Ectodermal cell (in vitro differentiated cells): ENCODE data around the gene IKBKE. TPM values are rescaled to one million over a fixed set of nuclear protein-coding genes. Genes with fewer than 3 reads are reported as not detected.

Experiments
- H3K27ac ChIP-seq: 2 replicates; pipeline ENCODE4 v1.7.0; 2013; ENCODE audit warnings: mild to moderate bottlenecking, low read depth, low read length; ENCODE audit not compliant: insufficient read depth, poor library complexity, severe bottlenecking
- H3K27me3 ChIP-seq: 2 replicates; pipeline ENCODE4 v1.7.0; 2013; ENCODE audit warnings: mild to moderate bottlenecking, low read length; ENCODE audit not compliant: insufficient read depth, control insufficient read depth, poor library complexity, severe bottlenecking
- H3K36me3 ChIP-seq: one replicate; pipeline ENCODE4 v1.7.0; 2013; ENCODE audit warnings: low read length; ENCODE audit not compliant: control insufficient read depth, insufficient read depth
- H3K4me1 ChIP-seq: one replicate; pipeline ENCODE4 v1.7.0; 2013; ENCODE audit warnings: low read length; ENCODE audit not compliant: control insufficient read depth, insufficient read depth
- H3K4me3 ChIP-seq: 2 replicates; pipeline ENCODE4 v1.7.0; 2013; ENCODE audit warnings: low read depth, low read length, control low read depth; ENCODE audit not compliant: insufficient read depth
- H3K9me3 ChIP-seq: 2 replicates; pipeline ENCODE4 v1.7.0; 2013; ENCODE audit warnings: mild to moderate bottlenecking, low read length, moderate library complexity; ENCODE audit not compliant: control insufficient read depth
- WGBS, 2 experiments: methylation state at CpG; one replicate each; pipeline ENCODE4 v1.1.7; 2013; ENCODE audit warnings: missing lambda C conversion rate in 2 of 2; 5-methylcytosine and 5-hydroxymethylcytosine counted together
- polyA plus RNA-seq, 4 experiments: library from polyadenylated mRNA; stranded (reverse); fragments of 50-300 nt; gene quantifications; one replicate each; pipeline ENCODE4 v1.2.3, GENCODE V29; 2013

The IKBKE gene
- 2.9 TPM for polyA plus RNA-seq (2013, experiment 1 of 4)
- 3.4 TPM for polyA plus RNA-seq (2013, experiment 2 of 4)
- polyA plus RNA-seq (2013, experiment 3 of 4) = 2.3 TPM
- 1.9 TPM for polyA plus RNA-seq (2013, experiment 4 of 4)

DNA sequence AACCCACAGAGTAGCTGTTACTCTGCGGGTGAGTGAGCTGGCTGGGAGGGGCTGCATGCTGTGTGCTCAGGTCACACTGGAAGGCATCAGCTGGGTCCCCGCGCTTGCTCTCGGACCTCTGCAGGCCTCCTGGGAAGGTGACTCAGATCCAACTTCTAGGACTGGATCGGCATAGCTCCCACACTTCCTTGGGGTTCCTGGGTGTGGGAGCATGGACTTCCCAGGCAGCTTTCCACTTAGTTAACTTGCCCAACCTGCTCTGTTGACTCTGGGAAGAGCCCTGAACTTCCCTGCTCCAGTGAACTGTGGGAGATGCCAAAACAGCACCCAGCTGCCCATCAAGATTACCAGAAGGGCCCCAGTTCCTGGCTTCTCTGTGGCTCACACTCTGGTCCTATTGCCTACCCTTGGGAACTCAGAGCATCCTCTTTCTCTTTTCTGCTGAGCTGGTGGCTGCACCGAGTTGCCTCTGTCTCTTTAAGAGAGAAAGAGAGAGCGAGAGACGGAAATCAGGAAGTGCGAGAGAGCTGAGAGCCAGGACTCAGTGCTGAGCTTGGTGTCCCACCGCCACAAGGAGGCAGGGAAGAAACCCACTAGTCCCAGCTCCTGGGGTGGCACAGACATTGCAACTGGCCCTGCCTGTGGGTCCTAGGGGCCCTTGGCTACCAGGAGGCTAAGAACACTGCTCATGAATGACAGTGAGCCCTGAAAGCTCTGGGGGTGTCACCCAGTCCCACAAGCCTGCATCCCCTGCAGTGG is at the start of gene IKBKE:
Gene IKBKE, plus strand, starts transcription at position 544 of the 759 bp plus-strand sequence. CDS start 2,752 bp downstream, outside the sequence.
- H3K27ac ChIP-seq = no peak within 1 kb of the TSS
- peak within 1 kb of the TSS; percentile 44 for H3K4me3 ChIP-seq
- 13 to 17% methylated on average over 10 of the region's 10 CpGs for WGBS, 2 experiments
- no peaks in the 10 kb centered on the region for H3K36me3 ChIP-seq
- H3K9me3 ChIP-seq = no peaks in the 10 kb centered on the region
- H3K27me3 ChIP-seq = no peaks in the 10 kb centered on the region
- peaks cover 39% of the 10 kb centered on the region for H3K4me1 ChIP-seq

DNA sequence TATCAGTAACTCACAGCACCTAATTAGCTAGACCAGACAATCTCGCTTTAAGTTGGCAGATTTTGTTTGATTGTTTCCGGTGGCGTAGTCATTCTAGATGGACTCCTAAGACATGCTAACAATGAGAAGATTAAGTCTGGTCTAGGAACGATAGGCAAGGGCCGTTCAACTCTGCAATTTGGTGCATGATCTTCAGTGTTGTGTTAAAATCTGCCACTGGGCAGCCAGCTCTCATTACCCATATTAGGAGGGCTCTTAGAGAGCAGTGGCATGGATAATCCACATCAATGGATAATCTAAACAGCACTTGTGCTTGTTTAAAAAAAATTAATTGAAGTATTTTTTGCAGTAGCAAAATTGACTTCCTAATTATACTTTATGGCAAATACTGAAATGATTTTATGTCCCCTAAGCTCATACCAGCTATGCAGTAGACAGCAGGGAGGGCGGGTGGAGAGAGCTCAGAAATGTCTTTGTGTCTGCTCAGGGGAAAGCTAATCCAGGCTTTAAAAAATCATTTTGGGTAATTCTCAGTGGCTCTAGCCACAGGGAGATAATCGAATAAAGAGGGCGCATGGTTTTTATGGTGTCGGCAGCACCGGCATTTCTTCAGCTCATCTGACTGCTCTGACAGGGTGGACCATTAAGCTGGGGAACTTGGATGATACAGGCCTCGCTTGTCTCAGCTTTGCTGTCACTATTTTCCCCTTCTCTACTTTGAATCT is 48.5 kb upstream of the IKBKE start:
- H3K27me3 ChIP-seq = no peaks in the 10 kb centered on the region
- WGBS, 2 experiments = 95 to 96% methylated on average over 11 of the region's 11 CpGs
- H3K4me3 ChIP-seq = no peak overlapping the region
- no peak overlapping the region for H3K27ac ChIP-seq
- no peaks in the 10 kb centered on the region for H3K4me1 ChIP-seq
- peaks cover 13% of the 10 kb centered on the region for H3K36me3 ChIP-seq
- H3K9me3 ChIP-seq = no peaks in the 10 kb centered on the region

DNA sequence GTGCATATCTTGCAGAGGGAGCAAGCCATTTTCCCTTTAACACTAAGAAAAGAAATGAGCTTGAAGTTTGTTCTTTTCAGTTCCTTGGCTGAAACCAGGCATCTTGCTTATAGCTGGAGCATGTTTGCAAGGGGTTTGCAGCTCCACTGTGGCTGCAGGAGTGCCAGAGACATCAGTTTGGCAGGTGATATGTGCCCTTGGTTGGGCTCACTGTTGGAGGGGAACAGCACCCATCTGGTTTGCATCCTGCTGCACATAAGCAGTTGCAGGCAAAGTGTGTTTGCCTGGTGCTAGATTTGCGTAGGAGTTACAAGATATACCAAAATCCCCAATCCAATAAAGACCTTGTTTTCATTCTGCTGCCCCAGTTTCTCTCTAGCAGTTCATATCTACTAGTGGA is 47.8 kb upstream of the IKBKE start:
- Histone ChIP-seq H3K36me3 (peaks cover 11% of the 10 kb centered on the region), H3K9me3 (no peaks in the 10 kb centered on the region)
- WGBS, 2 experiments = 84 to 94% methylated on average over 1 of the region's 1 CpG

DNA sequence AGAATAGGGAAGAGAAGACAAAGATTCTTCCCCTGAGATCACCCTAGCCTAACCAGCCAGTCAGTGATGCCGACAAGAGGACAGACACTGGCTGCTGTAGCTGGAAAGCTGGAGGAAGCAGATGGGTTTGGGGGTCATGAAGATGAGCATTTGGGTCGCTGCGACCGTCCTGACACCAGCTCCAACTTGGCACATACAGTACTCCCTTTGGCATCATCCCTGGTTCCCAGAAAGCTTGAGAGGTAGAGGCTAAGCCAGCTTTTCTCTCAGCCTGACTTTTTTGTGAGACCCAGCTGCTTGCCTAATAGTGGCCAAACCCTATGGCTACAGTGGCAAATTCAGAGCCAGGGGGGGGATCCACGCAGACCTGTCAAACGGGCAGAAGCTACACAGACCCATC is 43.0 kb upstream of the IKBKE start:
- H3K4me1 ChIP-seq = no peaks in the 10 kb centered on the region
- no peak overlapping the region for H3K4me3 ChIP-seq
- peaks cover 11% of the 10 kb centered on the region for H3K36me3 ChIP-seq
- WGBS, 2 experiments = 95 to 96% methylated on average over 6 of the region's 6 CpGs
- H3K9me3 ChIP-seq = no peaks in the 10 kb centered on the region
- H3K27me3 ChIP-seq = no peaks in the 10 kb centered on the region
- no peak overlapping the region for H3K27ac ChIP-seq

More for the DNA sequence above, 47.8 kb upstream of the IKBKE start:
- Histone ChIP-seq H3K4me3 (no peak overlapping the region), H3K27me3 (no peaks in the 10 kb centered on the region), H3K27ac (no peak overlapping the region), H3K4me1 (no peaks in the 10 kb centered on the region)

DNA sequence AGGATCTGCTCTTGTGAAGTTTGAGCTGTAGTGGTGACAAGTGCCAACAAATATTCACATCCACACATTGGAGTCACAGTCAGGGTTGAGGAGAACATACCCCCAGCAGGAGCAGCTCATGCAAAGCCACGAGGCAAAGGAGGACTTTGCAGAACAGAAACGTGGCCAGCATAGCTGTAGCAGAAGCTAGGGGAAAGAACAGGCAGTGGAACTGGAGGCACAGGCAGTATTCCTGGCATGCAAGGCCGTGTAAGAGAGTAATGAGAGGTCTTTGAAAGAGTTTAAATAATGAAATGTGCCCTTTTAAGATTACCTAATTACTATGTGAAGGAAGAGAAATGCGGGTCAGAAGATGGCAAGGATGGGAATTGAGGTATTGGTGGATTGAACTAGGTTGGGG is 40.9 kb upstream of the IKBKE start:
- Histone ChIP-seq H3K4me1 (no peaks in the 10 kb centered on the region), H3K27ac (no peak overlapping the region)

DNA sequence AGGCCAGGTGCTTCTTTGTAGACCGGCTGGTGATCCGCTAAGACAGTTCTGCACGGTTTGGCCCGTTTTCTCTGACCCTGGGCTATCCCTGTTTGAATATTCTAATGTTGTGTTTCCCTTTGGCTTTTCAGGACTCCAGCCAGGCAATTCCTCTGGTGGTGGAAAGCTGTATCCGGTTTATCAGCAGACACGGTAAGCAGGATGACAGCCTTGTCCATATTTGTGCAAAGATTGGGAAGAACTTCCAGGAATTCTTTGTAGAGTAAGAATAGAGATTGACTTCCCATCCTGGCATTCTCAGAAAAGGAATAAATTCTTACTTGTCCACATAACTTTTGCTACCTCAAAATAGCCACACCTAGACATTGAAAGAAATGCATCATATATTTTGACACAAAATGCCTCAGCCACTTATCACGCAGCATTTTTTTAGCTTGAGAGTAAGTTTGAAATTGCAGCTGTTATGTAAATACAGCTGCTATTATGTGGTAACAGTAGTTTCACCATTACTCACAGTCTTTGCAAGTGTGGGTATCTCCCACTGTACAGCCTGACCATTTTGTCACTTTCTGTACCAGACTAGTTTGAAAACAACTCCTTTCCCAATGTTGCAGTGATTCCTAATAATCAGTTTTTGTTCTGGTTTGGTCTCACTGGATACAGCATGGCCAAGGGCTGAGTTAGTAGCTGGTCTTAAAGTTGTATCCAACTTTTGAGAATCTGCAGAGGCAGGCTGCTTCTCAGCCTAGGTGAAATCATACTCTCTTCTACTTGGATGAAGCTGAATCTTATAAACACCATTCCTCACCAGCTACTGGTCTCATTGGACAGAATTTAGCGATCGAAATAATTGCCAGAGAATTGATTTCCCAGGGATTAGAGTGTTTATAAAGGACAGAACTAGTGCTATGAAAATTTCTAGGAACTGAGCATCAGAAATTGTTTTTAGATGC is 40.0 kb upstream of the IKBKE start:
- H3K4me1 ChIP-seq = no peaks in the 10 kb centered on the region
- no peaks in the 10 kb centered on the region for H3K9me3 ChIP-seq
- H3K4me3 ChIP-seq = no peak overlapping the region
- peaks cover 8% of the 10 kb centered on the region for H3K36me3 ChIP-seq
- no peaks in the 10 kb centered on the region for H3K27me3 ChIP-seq
- H3K27ac ChIP-seq = no peak overlapping the region
- WGBS, 2 experiments = 93 to 94% methylated on average over 9 of the region's 9 CpGs

More for the DNA sequence above, 40.9 kb upstream of the IKBKE start:
- H3K9me3 ChIP-seq = no peaks in the 10 kb centered on the region
- H3K36me3 ChIP-seq = peaks cover 11% of the 10 kb centered on the region
- no peaks in the 10 kb centered on the region for H3K27me3 ChIP-seq
- no peak overlapping the region for H3K4me3 ChIP-seq
- 92 to 94% methylated on average over 4 of the region's 4 CpGs for WGBS, 2 experiments

DNA sequence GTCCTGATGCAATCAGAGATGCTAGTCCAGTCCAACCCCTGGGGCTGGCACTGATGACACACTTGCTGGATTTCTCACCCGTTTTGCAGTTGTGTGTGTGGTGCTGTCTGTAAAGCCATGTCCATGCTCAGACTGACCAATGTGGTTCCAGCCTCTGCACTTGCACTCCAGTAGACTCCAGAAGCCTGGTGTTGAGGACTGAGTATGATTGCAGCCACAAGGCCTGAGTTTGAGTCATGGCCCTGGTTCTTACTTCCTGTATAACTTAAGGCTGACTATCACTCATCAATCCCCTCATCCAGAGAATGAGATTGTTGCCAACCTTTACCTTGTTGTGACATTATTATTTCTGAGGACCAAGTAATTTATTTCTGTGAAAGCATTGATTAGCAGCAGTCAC is 34.8 kb upstream of the IKBKE start:
- H3K36me3 ChIP-seq = peaks cover 14% of the 10 kb centered on the region
- H3K4me1 ChIP-seq = no peaks in the 10 kb centered on the region
- 92 to 96% methylated on average over 1 of the region's 1 CpG for WGBS, 2 experiments
- no peak overlapping the region for H3K27ac ChIP-seq
- no peak overlapping the region for H3K4me3 ChIP-seq
- no peaks in the 10 kb centered on the region for H3K27me3 ChIP-seq
- H3K9me3 ChIP-seq = no peaks in the 10 kb centered on the region

DNA sequence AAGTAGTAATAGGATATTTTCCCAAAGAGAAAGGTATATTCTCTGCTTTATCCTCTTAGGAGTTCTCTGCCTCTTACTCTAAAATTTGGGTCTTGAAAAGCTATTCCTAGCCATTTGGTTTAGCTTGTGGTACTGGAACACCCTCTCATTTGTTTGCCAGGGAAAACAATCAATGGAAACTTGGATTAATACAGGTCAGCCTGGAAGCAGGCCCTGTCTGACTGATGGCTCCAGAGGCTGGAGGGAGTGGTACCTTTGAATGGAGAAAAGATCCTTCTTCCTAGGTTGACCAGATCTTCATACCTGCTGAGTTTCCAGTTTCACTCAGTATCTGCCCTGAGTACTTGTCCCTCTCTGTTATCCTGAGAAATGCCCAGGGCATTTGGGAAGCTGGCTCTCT is 31.7 kb upstream of the IKBKE start:
- Histone ChIP-seq H3K36me3 (peaks cover 27% of the 10 kb centered on the region), H3K4me1 (no peaks in the 10 kb centered on the region), H3K27me3 (no peaks in the 10 kb centered on the region), H3K9me3 (no peaks in the 10 kb centered on the region), H3K27ac (no peak overlapping the region), H3K4me3 (no peak overlapping the region)

DNA sequence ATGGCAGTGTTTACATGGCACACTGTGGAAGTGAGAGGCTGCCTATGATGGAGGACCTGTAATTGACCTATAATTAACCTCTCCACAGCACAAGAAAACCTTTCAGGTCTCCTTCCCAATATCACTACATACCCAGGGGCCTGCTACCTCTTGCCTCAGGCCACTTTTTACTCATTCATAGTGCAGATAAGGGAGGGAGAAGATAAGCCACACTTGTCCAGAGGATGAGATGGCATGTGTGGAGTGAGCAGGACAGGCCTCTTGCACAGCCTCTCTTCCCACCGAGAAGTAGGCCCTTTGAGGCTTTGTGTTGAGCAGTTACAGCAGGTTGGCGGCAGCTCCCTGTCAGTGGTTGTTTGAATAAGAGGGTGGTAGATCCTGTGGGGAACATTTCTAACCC is 31.1 kb upstream of the IKBKE start:
- 94% methylated on average over 2 of the region's 2 CpGs for WGBS, 2 experiments
- Histone ChIP-seq H3K4me1 (no peaks in the 10 kb centered on the region), H3K27me3 (no peaks in the 10 kb centered on the region), H3K9me3 (no peaks in the 10 kb centered on the region), H3K27ac (no peak overlapping the region), H3K4me3 (no peak overlapping the region), H3K36me3 (peaks cover 27% of the 10 kb centered on the region)
